DOHH2 (cell line): ENCODE data around the gene CLDN18.

Source experiments
- H3F3A ChIP-seq: fragments of 200-600 bp; sonication (generic), shearing (Covaris generic); 2 replicates; pipeline ENCODE4 v1.6.0; 2016; ENCODE audit warnings: antibody characterized with exemption, mild to moderate bottlenecking; ENCODE audit not compliant: control insufficient read depth, insufficient read depth
- H3K27ac ChIP-seq: fragments of 200-600 bp; sonication (generic); 2 replicates; pipeline ENCODE4 v1.5.1; 2014; ENCODE audit warnings: low read depth, mild to moderate bottlenecking, low read length, moderate library complexity
- H3K27me3 ChIP-seq: fragments of 200-600 bp; sonication (generic); 2 replicates; pipeline ENCODE4 v1.6.1; 2014; ENCODE audit warnings: mild to moderate bottlenecking, low read length, mixed read lengths; ENCODE audit not compliant: control insufficient read depth
- H3K36me3 ChIP-seq: fragments of 200-600 bp; sonication (generic); 2 replicates; pipeline ENCODE4 v1.6.1; 2014; ENCODE audit warnings: mild to moderate bottlenecking, low read length, moderate library complexity, mixed read lengths; ENCODE audit not compliant: control insufficient read depth
- H3K4me1 ChIP-seq: fragments of 200-600 bp; sonication (generic); 2 replicates; pipeline ENCODE4 v1.6.1; 2014; ENCODE audit warnings: mild to moderate bottlenecking, low read length, mixed read lengths; ENCODE audit not compliant: control insufficient read depth
- H3K4me2 ChIP-seq: fragments of 200-600 bp; sonication (generic); 2 replicates; pipeline ENCODE4 v1.6.0; 2014; ENCODE audit warnings: mild to moderate bottlenecking, low read length, moderate library complexity
- H3K4me3 ChIP-seq: fragments of 200-600 bp; sonication (generic); 2 replicates; pipeline ENCODE4 v1.5.1; 2014; ENCODE audit warnings: mild to moderate bottlenecking, low read length, mixed read lengths
- H3K79me2 ChIP-seq: fragments of 200-600 bp; sonication (generic); 2 replicates; pipeline ENCODE4 v1.6.1; 2014; ENCODE audit warnings: mild to moderate bottlenecking, low read length, mixed read lengths; ENCODE audit not compliant: control insufficient read depth
- H3K9me2 ChIP-seq: fragments of 200-600 bp; sonication (generic); replicated peaks from 2 replicates; pipeline ENCODE4 v1.6.1; 2014; ENCODE audit warnings: mild to moderate bottlenecking, low read length, mixed read lengths; ENCODE audit not compliant: control insufficient read depth
- H3K9me3 ChIP-seq: fragments of 200-600 bp; sonication (generic); 2 replicates; pipeline ENCODE4 v1.6.1; 2014; ENCODE audit warnings: antibody characterized with exemption, low read length, mixed read lengths; ENCODE audit not compliant: control insufficient read depth, insufficient read depth
- H4K20me1 ChIP-seq: fragments of 200-600 bp; sonication (generic); 2 replicates; pipeline ENCODE4 v1.6.0; 2014; ENCODE audit warnings: low read depth, mild to moderate bottlenecking, antibody characterized with exemption, low read length, moderate library complexity; ENCODE audit not compliant: control insufficient read depth, insufficient read depth
- EZH2phosphoT487 ChIP-seq: fragments of 200-600 bp; sonication (generic); IDR thresholded peaks from 2 replicates; pipeline ENCODE4 v1.6.1; 2017; ENCODE audit warnings: borderline replicate concordance, mild to moderate bottlenecking, antibody characterized with exemption, low read length, moderate library complexity, mixed read lengths
- TF ChIP-seq, protein P1 (sequence below): fragments of 200-600 bp; sonication (generic); IDR thresholded peaks from one replicate; pipeline ENCODE4 v1.5.1; 2014; ENCODE audit warnings: antibody characterized with exemption, mild to moderate bottlenecking, low read depth, low read length; ENCODE audit not compliant: poor library complexity, severe bottlenecking

CLDN18 gene

DNA sequence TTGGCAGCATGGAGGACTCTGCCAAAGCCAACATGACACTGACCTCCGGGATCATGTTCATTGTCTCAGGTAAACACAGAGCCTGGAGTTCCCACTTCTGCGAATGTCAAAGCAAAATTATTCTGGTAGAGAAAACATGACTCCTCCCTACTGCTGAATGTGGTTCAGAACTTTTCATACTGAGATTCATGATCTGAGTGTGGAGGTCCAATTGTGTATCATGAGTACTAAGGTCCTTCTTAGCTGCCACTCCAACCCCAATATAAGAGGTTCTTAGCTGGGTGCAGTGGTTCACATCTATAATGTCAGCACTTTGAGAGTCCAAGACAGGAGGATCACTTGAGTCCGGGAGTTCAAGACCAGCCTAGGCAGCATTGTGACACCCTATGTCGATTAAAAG is 13.8 kb downstream of the CLDN18 start:
- Histone ChIP-seq H3K27ac (no peak overlapping the region), H3K4me3 (no peak overlapping the region), H3K27me3 (no peaks in the 10 kb centered on the region), H3K79me2 (no peaks in the 10 kb centered on the region), H3K4me2 (no peak overlapping the region), H4K20me1 (no peaks in the 10 kb centered on the region), H3F3A (no peaks in the 10 kb centered on the region), H3K9me2 (no peaks in the 10 kb centered on the region), H3K36me3 (no peaks in the 10 kb centered on the region), H3K4me1 (no peaks in the 10 kb centered on the region), H3K9me3 (no peaks in the 10 kb centered on the region)
- no peak for TF ChIP-seq EZH2phosphoT487
- TF ChIP-seq, protein P1, sequence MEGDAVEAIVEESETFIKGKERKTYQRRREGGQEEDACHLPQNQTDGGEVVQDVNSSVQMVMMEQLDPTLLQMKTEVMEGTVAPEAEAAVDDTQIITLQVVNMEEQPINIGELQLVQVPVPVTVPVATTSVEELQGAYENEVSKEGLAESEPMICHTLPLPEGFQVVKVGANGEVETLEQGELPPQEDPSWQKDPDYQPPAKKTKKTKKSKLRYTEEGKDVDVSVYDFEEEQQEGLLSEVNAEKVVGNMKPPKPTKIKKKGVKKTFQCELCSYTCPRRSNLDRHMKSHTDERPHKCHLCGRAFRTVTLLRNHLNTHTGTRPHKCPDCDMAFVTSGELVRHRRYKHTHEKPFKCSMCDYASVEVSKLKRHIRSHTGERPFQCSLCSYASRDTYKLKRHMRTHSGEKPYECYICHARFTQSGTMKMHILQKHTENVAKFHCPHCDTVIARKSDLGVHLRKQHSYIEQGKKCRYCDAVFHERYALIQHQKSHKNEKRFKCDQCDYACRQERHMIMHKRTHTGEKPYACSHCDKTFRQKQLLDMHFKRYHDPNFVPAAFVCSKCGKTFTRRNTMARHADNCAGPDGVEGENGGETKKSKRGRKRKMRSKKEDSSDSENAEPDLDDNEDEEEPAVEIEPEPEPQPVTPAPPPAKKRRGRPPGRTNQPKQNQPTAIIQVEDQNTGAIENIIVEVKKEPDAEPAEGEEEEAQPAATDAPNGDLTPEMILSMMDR, result no peak

DNA sequence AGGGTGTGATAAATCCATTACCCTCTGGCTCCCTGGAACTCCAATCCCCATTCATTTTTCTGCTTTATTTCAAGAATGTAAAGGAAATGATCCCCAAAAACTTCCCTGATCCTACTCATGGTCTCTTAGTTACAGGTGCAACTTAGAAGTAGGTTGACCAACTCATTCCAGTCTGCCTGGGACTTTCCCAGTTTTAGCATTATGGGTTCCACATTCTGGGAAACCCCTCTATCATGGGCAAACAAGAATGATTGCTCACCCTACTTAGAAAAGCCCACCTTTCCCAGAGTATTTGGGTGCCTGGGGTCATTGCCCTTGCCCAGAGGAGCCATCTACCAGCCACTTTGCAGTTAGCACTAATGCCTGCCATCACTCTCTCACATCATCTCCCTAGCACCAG is 15.6 kb downstream of the CLDN18 start:
- Histone ChIP-seq H3K4me2 (no peak overlapping the region), H3K9me3 (no peaks in the 10 kb centered on the region), H3K9me2 (no peaks in the 10 kb centered on the region), H3K36me3 (no peaks in the 10 kb centered on the region), H4K20me1 (no peaks in the 10 kb centered on the region), H3K27ac (no peak overlapping the region), H3K4me3 (no peak overlapping the region), H3F3A (no peaks in the 10 kb centered on the region), H3K27me3 (no peaks in the 10 kb centered on the region), H3K4me1 (no peaks in the 10 kb centered on the region), H3K79me2 (no peaks in the 10 kb centered on the region)
- TF ChIP-seq, protein P1, result no peak

DNA sequence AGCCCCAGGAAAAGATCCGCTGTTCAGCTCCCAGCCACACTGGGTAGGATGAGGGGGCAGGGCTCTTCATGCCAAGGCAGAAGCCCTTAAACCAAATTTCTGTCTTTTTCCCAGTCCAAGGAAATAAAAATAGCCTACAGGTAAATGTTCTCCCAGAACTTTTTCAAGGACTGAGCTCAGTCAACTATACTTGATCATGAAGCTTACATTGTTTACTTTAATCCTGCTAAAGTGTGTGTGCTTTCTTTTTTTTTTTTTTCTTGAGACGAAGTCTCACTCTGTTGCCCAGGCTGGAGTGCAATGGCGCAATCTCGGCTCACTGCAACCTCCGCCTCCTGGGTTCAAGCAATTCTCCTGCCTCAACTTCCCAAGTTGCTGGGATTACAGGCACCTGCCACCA is 17.9 kb downstream of the CLDN18 start:
- H3K27me3 ChIP-seq, result no peaks in the 10 kb centered on the region
- H3K79me2 ChIP-seq, result no peaks in the 10 kb centered on the region
- H3K36me3 ChIP-seq, result no peaks in the 10 kb centered on the region
- no peaks in the 10 kb centered on the region for H3K9me3 ChIP-seq
- H4K20me1 ChIP-seq, result no peaks in the 10 kb centered on the region
- no peak overlapping the region for H3K4me3 ChIP-seq
- no peaks in the 10 kb centered on the region for H3K4me1 ChIP-seq
- no peak overlapping the region for H3K4me2 ChIP-seq
- H3K9me2 ChIP-seq, result no peaks in the 10 kb centered on the region
- no peaks in the 10 kb centered on the region for H3F3A ChIP-seq
- no peak for TF ChIP-seq EZH2phosphoT487
- TF ChIP-seq, protein P1, result no peak
- no peak overlapping the region for H3K27ac ChIP-seq

DNA sequence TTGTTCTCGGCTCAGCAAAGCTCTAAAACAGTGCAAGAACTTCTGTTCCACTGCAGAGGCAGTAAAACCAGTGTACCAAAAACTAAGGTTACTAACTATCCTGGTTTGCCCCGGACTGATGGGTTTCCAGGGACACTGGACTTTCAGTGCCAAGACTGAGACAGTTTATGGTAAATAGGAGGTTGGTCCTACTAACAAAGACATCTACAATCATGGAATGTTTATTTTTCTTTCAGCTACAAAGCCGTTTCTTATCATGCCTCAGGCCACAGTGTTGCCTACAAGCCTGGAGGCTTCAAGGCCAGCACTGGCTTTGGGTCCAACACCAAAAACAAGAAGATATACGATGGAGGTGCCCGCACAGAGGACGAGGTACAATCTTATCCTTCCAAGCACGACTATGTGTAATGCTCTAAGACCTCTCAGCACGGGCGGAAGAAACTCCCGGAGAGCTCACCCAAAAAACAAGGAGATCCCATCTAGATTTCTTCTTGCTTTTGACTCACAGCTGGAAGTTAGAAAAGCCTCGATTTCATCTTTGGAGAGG is 20.8 kb downstream of the CLDN18 start:
- peaks cover 4% of the 10 kb centered on the region; the same call in 1 of the 2 replicates for H3K27me3 ChIP-seq
- TF ChIP-seq EZH2phosphoT487, result no peak
- TF ChIP-seq, protein P1, result no peak
- no peaks in the 10 kb centered on the region for H3K36me3 ChIP-seq
- H3K27ac ChIP-seq, result no peak overlapping the region
- no peaks in the 10 kb centered on the region for H4K20me1 ChIP-seq
- H3K79me2 ChIP-seq, result no peaks in the 10 kb centered on the region
- H3K4me2 ChIP-seq, result no peak overlapping the region
- H3K4me3 ChIP-seq, result no peak overlapping the region
- no peaks in the 10 kb centered on the region for H3F3A ChIP-seq
- H3K4me1 ChIP-seq, result no peaks in the 10 kb centered on the region
- no peaks in the 10 kb centered on the region for H3K9me2 ChIP-seq
- H3K9me3 ChIP-seq, result no peaks in the 10 kb centered on the region
